ENCODE results near the gene KRTAP10-2.

Gene KRTAP10-2

DNA sequence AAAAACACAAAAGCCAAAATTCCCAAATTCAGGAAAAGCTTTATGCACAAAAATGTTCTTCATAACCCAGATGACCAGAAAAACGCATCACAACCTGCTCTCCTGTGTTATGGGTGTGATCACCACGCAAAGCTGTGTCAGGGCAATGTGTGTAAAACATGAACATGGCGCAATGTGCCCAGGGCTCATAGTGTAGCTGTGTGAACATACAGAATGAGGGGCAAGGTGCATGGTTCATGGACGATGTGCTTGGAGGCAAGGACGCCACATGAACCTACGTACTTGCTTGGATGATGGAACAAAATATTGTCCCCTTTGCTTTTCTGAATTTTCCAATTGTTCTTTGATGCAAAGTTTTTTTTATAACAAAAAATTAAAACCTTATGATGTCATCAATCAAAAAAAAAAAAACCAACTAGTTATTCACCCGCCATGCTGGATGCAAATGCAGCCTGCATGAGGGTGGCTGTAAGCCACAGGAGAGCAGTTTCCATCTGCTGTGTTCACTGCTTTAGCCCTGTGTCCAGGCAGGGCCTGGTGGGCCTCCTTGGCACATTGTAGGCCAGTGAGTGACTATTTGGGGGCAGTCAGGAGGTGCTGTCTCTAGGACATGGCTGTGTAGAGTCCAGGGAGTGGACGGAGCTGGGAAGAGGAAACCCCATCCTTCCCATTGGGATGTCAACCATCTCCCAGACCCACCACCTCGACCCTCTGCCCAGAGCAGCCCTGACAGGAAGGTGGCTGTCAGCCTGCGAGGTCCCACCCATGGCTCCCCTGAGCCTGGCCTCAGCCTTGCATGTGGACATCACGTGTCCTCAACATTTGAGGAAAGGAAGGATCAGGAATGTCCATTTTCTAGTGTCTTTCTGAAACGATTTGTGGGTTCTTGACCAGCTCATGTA lies 25.0 kb downstream of the KRTAP10-2 start:
- DNase-seq (ENCODE audit: low spot score), result no peak

DNA sequence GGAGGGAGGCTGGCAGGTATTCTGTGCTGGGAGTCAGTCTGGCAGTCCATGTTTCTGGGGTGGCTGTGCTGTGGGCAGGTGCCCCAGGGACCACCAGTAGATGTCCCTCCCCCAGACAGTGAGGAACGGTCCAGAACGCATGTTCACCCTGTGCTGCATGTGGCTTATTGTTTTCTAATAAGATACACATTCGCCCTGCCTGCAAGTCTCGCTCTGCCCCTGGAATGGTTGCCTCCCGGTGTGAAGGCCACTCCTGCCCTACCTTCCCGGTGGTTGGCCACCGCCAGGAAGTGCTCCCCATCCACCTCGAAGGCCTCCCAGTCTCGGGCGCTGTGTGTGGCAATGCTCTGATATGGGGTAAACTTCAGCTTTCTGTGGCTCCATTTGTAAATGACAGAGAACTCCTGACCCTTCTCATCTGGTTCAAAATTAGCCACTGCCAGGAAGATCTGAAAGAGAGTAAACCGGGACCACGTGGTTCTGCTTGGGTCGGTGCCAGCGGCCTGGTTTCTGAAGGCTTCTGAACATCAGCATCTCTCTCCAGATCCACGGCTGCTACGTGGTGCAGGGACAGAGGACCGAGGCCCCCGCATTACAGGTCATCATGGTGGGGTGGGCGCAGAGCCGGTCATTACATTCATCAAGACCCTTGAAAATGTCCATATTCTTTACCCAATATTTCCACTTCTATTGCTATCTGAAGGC lies 25.8 kb downstream of the KRTAP10-2 start:
- DNase-seq (ENCODE audit: low spot score), result no peak

DNA sequence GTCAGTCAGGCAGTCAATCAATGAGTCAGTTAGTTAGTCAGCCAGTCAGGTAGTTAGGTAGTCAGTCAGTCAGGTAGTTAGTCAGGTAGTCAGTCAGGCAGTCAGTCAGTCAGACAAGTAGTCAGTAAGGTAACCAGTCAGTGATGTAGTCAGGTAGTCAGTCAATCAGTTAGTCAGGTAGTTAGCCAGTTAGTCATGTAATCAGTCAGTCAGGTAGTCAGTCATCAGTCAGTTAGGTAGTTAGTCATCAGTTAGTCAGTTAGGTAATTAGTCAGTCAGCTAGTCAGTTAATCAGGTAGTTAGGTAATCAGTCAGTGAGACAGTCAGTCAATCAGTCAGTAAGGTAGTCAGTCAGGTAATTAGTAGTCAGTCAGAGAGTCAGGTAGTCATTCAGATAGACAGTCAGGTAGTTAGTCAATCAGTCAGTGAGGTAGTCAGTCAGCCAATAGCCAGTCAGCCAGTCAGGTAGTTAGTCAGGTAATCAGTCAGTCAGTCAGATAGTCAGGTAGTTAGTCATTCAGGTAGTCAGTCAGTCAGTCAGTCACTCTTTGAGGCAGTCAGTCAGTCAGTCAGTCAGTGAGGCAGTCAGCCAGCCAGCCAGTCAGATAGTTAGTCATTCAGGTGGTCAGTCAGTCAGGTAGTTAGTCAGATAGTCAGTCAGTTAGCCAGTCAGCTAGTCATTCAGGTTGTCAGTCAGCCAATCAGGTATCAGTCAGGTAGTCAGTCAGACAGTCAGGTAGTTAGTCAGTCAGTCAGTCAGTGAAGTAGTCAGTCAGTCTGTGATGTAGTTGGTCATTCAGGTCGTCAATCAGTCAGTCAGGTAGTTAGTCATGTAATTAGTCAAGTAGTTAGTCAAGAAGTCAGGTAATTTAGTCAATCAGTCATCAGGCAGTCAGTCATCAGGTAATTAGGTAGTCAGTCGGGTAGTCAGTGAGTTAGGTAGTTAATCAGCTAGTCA lies 26.6 kb downstream of the KRTAP10-2 start:
- no peak for DNase-seq (ENCODE audit: low spot score)

DNA sequence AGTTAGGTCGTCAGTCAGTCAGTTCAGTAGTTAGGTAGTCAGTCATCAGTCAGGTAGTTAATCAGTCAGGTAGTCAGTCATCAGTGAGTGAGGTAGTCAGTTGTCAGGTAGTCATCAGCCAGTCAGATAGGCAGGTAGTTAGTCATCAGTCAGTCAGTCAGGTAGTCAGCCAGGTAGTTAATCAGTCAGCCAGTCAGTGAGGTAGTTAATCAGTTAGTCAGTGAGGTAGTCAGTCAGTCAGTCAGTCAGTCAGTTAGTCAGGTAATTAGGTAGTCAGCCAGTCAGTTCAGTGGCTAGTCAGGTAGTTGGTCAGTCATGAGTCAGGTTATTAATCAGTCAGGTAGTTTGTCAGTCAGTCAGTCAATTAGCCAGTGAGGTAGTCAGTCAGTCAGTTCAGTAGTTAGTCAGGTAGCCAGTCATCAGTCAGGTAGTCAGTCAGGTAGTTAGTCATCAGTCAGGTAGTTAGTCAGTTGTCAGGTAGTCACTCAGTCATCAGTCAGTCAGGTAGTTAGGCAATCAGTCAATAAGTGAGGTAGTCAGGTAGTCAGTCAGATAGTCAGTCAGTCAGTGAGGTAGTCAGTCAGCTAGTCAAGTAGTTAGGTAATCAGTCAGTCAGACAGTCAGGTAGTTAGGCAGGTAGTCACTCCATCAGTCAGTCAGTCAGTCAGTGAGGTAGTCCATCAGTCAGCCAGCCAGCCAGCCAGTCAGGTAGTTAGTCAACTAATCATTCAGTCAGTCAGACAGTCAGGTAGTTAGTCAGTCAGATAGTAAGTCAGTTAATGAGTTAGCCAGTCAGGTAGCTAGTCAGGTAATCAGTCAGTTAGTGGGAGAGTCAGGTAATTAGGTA lies 27.5 kb downstream of the KRTAP10-2 start:
- no peak for DNase-seq (ENCODE audit: low spot score)

DNA sequence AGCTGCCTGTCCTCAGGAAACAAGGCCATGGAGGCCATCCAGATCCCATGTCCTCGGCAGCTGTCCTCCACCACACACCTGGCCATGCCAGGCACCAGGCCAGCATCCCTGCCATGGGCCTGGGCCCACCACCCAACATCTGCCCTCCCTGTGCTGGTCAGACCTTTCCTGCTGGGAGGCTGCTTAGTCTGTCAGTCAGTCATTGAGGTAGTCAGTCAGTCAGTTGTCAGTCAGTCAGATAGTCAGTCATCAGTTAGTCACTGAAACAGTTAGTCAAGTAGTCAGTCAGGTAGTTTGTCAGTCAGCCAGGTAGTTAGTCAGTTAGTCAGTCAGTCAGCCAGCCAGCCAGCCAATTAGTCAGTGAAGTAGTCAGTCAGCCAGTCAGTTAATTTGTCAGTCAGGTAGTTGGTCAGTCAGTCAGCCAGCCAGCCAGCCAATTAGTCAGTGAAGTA lies 28.5 kb downstream of the KRTAP10-2 start:
- no peak for DNase-seq (ENCODE audit: low spot score)

DNA sequence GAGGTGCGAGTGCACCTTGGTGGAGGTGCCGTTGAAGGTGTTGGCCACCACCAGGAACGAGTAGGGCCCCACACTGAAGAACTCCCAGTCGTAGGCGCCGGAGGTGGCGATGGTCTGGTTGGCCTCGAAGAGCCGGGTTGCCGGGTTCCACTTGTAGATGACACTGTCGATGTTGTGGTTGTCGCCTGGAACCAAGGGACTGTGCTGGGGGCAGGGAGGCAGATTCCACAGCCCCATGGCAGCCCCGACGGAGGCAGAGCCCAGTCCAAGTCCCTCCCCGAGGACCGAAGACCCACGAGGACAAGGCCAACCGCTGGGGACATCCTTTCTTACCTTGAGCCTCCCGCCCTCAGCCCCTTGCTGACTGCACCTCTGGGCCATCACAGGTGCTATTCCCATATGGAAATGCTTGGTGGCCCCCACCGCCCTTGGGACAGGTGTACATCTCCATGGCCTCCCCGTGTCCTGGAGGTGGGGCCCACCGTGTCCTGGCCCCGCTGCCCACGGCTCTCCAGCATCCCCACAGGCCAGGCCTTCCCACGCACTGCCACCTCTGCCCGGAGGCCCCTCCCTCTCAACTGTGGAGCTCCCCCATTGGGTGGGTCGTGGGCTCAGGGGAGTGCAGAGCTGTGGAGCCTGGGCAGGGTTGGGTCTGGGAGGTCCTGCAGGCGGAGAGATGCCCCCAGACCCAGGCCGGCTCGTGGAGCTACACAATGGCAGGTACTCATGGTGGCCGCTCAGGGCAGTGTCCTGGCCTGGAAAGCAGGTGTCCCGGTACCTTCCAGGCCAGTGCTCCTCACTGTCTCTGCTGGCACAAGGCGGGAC lies 29.2 kb downstream of the KRTAP10-2 start:
- no peak for DNase-seq (ENCODE audit: low spot score)

DNA sequence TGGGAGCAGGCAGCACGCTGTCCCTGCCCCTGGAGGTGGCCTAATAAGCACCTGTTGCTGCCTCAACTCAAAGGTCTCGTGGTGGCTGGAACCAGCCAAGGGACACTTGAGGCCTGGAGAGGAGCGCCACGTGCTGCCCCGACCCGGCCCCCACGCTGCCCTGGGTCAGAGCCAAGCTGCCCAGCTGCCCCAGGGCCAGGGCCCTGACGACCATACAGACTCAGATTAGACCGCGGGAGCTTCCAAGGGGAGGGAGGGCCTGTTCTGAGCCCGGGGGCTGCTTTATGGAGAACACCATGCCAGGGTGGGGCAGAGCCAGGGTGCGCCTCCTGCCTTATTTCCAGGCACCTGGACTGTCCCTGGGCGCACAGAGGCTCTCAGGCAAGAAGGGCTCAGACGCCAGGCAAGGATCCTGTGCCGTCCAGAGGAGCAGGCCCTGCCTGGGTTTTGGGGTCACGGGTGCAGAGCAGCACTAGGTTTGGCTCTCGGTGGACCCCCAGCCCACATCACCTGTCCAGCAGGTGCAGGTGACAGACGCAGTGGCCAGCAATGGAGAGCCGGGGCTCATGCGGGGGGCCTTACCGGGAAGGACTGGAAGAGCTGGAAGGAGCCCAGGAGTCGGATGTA lies 29.9 kb downstream of the KRTAP10-2 start:
- no peak for DNase-seq (ENCODE audit: low spot score)

DNA sequence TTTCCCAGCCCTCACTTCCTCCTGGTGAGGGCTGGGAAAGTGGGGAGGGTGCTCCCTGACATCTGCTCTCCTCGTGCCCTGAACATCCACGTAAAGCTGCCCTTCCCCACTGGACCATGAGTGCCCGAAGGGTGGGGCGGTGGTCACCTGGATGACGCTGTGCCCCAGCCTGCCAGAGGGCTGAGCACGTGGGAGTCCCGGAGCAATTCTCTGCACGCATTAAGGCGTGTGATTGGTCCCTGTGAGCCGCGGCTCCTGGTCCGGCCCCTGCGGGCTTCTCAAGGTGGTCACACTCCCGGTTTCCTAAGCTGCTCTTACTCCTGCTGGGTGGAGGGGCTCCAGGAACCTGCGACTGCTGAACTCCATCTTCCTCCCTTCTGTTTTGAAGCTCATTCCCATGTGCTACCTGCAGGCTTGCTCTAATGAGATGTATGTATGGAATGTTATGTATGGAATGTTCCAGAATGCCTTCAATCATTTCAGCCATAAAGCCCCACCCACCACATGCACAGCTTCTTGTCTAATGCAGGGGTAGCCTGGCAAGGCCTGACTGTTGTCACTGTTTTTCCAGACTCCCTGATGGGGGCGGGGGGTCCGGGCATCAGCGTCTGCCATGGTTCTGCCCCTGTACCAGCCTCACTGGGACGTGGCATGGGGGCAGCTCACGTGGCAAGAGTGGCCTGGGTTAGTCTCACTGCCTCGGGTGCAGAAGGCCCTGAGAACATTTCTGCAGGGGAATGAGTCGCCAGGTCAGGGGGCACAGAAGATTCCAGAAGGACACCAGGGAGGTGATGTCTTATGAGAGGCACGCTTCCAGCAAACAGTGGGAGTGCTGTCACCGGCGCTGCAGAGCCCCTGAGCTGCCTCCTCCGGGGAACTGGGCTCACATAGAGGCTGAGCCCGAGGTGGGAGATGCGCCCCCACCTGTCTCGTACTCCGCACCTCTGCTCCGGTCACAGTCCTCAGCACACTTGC lies 30.7 kb downstream of the KRTAP10-2 start:
- DNase-seq (ENCODE audit: low spot score), result no peak

DNA sequence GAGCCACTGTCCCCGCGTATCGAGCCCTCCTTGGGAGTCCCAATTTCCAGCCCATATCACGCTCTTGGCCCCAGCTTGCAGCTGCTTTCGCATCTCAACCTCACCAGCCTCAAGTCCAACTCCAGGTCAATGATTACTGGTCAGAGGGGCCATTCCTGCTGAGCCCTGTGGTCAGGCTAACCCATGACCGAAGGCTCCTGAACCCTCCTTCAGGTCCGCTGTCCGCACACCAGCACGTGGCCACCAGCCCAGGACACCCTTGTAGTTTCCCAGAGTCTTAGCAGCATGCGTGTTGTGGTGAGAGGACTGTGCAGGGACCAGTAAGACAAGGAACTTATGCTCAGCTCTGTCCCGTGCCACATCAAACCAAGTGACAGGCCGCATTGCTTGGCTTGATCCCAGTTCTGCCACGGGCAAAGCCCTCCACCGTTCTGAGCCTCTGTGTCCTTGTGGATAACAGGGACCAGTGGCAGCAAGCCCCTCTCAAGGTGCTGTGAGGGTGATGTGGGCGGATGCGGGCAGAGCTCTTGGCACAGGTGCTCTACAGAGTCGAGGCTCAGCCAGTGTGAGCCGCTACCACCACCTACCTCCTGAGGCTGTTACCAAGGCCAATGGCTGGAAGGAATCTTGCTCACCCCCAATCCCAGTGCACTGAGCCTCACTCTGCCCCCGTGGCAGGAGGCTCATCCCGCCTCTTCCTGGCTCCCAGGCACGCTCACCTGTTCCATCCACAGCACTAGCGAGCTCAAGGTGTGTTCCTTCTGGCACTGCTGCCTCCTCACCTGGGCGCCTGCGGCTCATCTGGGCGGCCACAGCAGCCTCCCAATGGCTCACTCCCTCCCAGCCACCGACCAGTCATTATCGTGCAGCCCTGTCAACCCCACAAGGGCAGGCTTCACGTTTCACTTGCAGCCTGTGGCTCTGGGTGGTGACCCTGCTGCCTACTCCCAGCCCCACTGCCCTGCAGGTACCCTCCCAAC lies 31.7 kb downstream of the KRTAP10-2 start:
- DNase-seq (ENCODE audit: low spot score), result no peak

DNA sequence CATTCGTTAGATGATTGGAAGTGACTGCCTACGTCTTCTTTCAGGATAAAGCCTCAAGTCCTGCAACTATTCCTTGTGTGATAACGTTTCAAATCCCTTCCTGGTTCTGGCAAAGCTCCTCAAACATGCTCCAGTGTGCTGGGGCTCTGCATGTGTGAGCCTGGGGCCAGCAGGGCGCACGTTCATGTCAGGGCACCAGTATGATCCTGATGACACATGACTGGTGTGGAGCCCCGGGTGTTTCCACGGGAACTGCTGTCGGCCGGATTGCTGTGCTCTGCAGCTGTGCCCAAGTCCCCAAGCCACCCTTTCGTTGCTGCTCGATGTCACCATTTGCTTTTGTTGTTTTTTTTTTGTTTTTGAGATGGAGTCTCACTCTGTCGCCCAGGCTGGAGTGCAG lies 32.6 kb downstream of the KRTAP10-2 start:
- no peak for DNase-seq (ENCODE audit: low spot score)

DNA sequence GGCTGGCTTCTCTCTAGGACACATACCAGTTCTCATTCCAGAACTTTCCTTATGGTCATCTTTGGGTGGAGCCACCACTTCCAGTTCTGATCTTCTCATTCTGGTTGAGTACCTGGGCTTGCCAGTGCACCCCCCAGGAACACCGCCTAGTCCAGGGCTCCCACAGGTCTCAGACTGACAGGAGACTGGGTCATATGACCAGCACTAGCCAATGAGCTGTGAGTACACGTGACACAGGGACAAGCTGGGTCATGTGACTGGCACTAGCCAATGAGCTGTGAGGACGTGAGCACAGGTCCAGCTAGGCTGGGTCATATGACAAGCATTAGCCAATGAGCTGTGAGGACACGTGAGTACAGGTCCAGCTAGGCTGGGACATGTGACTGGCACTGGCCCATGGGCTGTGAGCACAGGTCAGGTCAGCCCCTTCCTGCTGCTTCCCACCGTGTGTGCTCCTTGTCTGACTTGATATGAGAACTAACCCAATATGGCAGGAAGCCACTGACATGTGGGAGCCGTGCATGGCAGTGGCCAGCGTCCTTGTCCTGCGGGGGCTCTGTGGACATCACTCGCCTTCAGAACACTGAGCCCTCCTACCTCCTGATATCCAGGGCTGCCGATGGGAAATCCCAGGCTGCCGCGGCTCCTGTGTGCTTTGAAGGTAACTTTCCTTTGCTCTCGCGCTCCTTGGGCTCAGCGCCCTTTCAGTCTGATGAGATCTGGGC lies 34.0 kb downstream of the KRTAP10-2 start:
- peak; percentile 50 for DNase-seq (ENCODE audit: low spot score)

DNA sequence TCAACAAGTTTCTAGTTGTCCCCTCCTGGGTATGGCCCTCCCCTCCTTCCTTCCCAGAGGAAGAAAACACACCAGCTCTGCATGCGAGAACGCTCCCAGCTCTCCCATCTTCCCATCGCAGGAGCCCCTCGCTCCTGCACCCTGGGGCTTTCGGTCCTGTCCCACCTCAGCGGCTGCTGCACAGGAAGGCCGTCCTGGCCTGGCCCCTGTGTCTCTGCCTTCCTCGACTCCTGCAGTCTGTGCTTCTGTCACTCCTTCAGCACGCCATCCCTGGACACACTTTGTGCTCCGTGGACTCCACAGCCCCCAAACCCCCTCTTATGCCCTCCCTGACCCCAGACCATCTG lies 34.5 kb downstream of the KRTAP10-2 start:
- DNase-seq (ENCODE audit: low spot score), result no peak

DNA sequence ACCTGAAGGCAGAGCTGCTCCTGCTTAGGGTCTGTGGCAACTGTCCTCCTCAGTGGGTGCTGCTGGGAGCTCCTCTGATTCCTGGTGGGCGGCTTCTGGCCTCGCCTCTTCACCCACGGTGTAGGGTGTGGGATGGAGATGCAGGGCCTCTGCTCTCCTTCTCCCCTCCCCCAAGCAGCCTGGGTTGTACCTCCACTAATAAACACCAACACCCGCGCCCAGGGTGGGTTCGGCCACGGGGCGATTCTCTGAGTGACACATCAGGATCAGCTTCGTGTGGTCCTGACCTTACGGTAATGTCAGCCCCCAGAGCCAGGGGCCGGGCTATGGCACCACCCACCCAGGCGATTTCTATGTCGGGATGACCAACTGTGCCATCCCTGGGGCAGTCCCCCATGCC lies 35.0 kb downstream of the KRTAP10-2 start:
- no peak for DNase-seq (ENCODE audit: low spot score)

DNA sequence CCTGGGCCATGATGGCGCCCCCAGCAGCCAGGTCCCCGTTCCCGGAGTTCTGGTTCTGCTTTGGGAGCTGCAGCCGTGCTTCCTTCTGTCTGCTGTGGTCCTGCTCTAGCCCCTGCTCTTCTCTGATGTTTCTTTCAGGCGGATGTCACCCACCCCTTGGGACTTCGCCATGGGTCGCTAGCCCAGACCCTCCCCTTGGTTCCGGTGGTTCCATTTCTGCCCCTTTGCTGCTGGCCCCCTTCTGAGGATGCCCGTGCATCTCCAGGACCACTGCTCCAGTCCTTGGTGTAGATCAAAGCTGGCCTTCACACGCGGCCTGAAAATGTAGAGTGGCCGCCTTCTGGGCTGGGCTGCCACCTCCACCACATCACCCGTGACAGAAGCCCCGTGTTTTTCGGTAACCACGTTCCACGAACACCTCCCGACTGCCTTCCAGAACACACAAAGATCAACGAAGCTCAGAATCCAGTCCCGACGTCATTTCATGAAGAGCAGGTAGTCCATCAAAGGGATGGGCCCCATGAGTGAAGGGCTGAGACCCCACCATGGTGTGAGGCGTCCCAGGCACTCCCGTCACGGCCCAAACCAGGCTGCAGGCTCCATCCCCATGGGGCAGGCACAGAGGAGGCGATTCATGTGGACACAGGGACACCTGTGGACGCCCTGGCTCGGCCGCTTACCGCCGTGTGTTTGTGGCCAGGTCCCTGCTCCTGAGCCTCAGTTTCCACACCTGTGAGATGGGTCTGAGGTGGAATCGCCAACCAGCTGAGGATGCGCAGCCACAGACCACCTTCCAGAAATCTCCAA lies 35.7 kb downstream of the KRTAP10-2 start:
- no peak for DNase-seq (ENCODE audit: low spot score)

DNA sequence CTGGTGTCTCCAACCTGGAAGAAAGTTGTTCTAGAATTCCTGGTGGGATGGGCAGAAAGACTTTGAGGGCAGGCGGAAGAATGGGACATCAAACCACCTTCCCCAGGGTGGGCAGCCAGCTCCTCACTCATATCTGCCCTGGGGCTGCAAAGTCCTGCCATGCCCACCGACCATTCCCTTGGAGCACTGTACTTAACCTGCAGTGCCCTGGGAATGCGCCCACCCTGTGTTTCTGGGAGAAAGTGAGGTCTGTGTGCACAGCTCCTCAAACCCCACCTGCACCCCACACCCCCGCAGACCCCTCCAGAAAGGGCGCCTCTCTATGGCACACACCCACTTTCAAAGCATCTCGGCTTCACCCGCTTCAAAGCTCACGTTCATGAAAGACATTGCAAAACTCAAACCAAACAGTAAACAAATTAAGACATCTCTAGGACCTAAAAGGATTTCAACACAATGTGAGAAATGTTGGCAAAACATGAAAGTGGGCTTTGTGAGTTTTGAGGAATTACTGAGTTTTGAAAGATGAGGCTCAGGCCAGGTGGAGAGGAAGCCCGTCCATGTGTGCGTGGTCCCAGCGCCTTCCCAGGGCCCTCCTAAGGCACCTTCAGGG lies 36.5 kb downstream of the KRTAP10-2 start:
- no peak for DNase-seq (ENCODE audit: low spot score)

DNA sequence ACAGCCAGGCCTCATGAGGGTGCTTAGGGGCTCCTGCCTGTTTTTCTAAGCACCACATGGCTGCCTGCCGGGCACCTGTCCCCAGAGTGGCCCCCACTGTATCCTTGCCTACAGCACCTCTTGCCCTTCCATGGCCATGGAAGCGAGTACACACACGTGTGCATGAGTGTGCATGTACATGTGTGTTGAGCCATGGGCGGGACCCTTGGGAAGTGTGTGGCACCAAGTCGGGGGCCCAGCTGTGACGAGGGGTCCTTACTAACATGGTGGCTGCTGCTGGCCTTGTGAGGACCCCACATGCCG lies 37.1 kb downstream of the KRTAP10-2 start:
- DNase-seq (ENCODE audit: low spot score), result no peak
